GM11168 (cell line): ENCODE measurements around the gene NRXN2.
"Not testable (repeated sequence)": the region's sequence is repeated elsewhere in the genome, so short reads cannot be mapped to it uniquely, and the experiment has no call there.

ENCODE experiments used
- in situ Hi-C: fragments of 300-500 bp; cut with MboI; formaldehyde crosslinking; loops from one replicate; pipeline ENCODE4 v1.12.0; 2022; ENCODE audit warnings: low sequenced_read_pairs; ENCODE audit not compliant: unreplicated experiment

NRXN2 gene

DNA sequence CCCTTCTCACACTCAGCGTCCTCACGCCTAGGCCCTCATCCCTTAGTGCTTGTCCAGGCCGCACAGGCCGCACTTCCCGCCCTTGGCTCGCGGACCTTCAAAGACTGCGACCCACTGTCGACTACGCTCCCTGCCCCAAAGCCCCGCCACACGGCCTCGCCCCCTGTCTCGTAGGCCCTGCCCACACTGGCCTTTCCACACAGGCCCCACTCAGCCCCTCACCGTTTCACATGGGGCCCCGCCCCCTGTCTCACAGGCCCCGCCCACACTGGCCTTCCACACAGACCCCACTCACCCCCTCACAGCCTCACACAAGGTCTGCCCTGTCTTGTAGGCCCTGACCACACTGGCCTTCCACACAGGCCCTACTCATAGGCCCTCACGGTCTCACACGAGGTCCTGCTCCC, 11.0 kb downstream of the NRXN2 start:
- in situ Hi-C loops = no loop called here

- in situ Hi-C loops = no loop called here
Observed at GRCh38 chr11:64711138-64711955, 11.7 kb downstream of the NRXN2 start.

DNA sequence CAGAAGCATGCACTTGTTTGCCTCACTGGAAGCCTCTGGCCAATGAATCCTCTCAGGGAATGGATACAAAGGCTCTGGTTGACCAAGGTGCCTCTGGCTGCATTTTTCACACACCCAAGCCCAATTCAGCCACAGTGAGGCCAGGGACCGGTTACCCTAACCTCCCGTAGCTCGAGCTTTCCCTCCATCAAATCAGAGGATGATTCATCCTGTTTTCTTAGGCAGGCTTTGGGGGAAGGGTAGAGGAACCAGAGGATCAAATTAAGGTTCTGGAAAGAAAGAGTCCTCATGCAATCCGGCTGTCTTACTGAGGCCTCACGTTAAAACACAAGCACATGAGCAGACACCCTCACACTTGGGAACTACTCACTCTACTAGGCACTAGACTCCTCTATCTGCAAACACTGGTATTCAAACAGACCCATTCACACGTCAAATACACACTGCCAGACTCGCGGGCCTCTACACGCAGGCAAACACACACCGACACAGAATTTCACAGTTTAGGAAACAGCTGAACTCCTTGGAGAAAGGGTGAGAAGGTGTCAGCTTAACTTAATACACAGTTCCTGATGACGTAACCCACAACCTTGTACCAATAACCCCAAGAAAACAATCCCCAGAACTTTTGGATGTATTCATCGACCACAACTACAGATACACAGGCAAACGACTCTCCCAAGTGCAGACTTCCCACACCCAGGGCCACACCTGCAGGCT, 12.4 kb downstream of the NRXN2 start:
- in situ Hi-C loops = no loop called here

- in situ Hi-C loops = no loop called here
Observed at GRCh38 chr11:64705501-64705900, 17.5 kb downstream of the NRXN2 start.

DNA sequence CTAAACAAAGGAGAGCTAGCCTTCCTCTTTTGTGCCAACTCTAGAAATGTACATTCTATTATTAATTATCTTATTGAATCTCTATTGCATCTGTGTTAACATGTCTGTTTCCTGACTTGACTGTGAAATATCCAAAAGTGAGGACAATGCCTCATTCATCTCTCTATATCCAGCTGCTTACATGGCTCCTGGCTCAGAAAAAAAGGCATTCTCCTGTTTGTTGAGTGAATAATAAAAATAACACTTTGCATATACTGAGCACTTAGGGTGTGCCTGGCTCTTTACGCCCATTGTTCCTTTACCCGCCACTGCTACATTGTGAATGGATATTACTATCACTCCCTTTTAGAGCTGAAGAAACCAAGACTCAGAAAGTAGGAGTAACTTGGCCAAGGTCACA, 19.9 kb downstream of the NRXN2 start:
- in situ Hi-C loops = no loop called here

DNA sequence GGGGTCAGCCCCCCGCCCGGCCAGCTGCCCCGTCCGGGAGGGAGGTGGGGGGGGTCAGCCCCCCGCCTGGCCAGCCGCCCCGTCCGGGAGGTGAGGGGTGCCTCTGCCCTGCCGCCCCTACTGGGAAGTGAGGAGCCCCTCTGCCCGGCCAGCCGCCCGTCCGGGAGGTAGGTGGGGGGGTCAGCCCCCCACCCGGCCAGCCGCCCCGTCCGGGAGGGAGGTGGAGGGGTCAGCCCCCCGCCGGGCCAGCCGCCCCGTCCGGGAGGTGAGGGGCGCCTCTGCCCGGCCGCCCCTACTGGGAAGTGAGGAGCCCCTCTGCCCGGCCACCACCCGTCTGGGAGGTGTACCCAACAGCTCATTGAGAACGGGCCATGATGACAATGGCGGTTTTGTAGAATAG, 21.0 kb downstream of the NRXN2 start:
- in situ Hi-C loops = not testable (repeated sequence)

GRCh38 chr11:64698427-64698826, 24.6 kb downstream of the NRXN2 start:
- in situ Hi-C loops = no loop called here

GRCh38 chr11:64697663-64698375, 25.2 kb downstream of the NRXN2 start:
- in situ Hi-C loops = no loop called here

DNA sequence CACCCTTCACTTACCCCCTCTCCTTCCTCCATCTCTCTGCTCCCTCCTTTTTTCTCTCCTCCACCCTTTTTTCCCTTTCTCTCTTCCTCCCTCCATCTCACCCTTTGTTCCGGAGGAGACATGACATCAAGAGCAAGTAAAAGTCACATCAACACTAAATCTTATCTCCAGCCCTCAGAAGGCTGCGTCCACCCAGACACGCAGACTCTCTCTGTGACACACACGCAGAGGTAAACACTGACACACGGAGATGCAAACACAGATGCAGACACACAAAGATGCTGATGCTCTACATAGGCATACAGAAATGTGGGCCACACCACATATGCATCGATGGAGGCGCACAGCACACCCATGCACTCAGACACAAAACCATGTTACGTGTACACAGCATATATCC, 27.0 kb downstream of the NRXN2 start:
- in situ Hi-C loops = no loop called here

GRCh38 chr11:64695548-64695947, 27.4 kb downstream of the NRXN2 start:
- in situ Hi-C loops = no loop called here

GRCh38 chr11:64694821-64695365, 28.1 kb downstream of the NRXN2 start:
- in situ Hi-C loops = loop anchor here (5.0 kb wide), 1 partner anchor 37 kb away; no protein-coding TSS in a partner anchor

DNA sequence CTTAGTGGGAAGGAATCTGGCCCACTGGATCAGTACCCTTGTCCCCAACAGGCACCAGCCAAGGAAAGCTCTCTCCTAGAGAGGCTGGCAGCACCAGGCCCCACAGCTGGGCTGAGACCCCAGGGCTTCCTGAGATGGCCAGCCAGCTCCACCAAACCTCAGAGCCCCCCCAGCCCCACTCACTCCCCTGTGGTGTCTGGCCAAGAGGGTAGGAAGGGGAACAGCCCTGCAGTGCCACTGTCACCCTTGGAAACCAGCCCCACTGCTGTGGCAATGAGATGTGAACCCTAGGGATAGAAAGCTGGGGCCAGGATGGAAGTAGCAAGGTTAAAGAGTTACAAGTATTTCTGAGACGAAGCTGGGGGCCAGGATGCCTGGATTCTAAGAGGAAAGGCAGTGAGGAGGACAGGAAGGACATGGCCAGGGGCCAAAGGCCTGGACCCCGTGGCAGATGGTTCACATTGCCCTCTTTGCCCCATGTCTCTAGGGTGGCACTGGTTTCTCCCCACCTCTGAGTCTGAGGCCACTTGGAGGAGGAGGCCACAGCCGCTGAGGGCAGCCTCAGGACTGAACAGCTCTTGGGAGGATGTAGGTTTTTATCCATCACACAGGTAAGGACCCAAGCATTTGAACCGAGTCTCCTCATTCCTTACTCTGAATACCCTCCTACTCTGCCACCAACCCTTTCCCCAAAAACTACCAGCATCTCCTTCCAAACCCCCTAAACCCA, 28.8 kb downstream of the NRXN2 start:
- in situ Hi-C loops = loop anchor here (5.0 kb wide), 1 partner anchor 38 kb away; no protein-coding TSS in a partner anchor

GRCh38 chr11:64692764-64693331, 30.1 kb downstream of the NRXN2 start:
- in situ Hi-C loops = loop anchor here (5.0 kb wide), 1 partner anchor 39 kb away; no protein-coding TSS in a partner anchor

DNA sequence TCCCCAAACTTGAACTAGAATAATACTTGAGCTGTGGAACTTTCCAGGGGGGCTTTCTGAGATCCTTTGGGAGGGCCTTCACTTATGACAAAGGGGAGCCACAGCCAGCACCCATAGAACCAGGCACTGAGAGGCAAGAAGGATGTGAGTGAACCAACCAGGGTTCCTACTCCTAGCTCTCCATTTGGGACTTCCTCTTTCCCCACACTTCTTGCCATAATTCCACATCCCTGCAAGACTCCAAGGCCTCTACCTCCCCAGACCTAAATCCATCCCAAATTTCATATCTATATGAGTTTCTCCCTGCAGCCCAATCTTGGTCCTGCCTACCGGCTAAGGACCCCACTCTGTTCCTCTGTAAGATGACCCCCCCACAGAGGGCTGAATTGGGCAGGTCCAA, 31.5 kb downstream of the NRXN2 start:
- in situ Hi-C loops = loop anchor here (5.0 kb wide), 1 partner anchor 41 kb away; no protein-coding TSS in a partner anchor

- in situ Hi-C loops = loop anchor here (5.0 kb wide), 1 partner anchor 42 kb away; no protein-coding TSS in a partner anchor
Observed at GRCh38 chr11:64690235-64690634, 32.8 kb downstream of the NRXN2 start.

- in situ Hi-C loops = no loop called here
Observed at GRCh38 chr11:64688534-64688982, 34.4 kb downstream of the NRXN2 start.

- in situ Hi-C loops = no loop called here
Observed at GRCh38 chr11:64687643-64688533, 35.1 kb downstream of the NRXN2 start.

DNA sequence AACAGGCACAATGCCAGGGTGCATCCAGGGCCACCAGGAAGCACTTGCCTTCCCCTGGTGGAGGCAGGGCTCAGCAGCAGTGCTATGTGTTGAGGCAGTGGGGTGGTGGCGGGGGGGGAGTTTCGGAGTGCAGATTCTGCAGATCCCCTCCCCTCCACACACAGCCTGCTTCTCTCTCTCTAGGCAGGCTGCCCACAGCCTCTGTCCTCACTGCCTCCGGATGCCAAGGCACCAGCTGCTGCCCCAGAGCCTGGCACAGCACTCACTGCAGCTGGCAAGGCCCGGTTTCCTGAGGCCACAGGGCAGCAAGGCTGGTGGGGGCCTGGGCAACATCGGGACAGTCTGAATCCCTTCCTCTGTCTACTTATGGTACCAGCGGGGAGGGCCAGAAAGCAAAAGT, 35.8 kb downstream of the NRXN2 start:
- in situ Hi-C loops = no loop called here
